Measurements from ENCODE around the gene HOMER3.
"Not testable (repeated sequence)": the region's sequence is repeated elsewhere in the genome, so short reads cannot be mapped to it uniquely, and the experiment has no call there.

The HOMER3 gene

GRCh38 chr19:18967358-18968146, 26.5 kb upstream of the HOMER3 start:
- H3K4me1 Mint-ChIP-seq (ENCODE audit: low read depth), result no peaks in the 10 kb centered on the region
- H3K9me3 Mint-ChIP-seq (ENCODE audit: low read depth), result no peaks in the 10 kb centered on the region
- peaks cover 3% of the 10 kb centered on the region for H3K27me3 Mint-ChIP-seq
- H3K27ac Mint-ChIP-seq, result no peak overlapping the region
- H3K4me3 Mint-ChIP-seq, result no peak overlapping the region
- no peaks in the 10 kb centered on the region for H3K36me3 Mint-ChIP-seq

- H3K4me1 Mint-ChIP-seq (ENCODE audit: low read depth), result peaks cover 11% of the 10 kb centered on the region
- no peaks in the 10 kb centered on the region for H3K9me3 Mint-ChIP-seq (ENCODE audit: low read depth)
- H3K27me3 Mint-ChIP-seq, result peaks cover 3% of the 10 kb centered on the region
- no peak overlapping the region for H3K4me3 Mint-ChIP-seq
- no peaks in the 10 kb centered on the region for H3K36me3 Mint-ChIP-seq
- no peak overlapping the region for H3K27ac Mint-ChIP-seq
These were observed 25.3 kb upstream of the HOMER3 start for GRCh38 chr19:18966307-18966706.

- no peaks in the 10 kb centered on the region for H3K36me3 Mint-ChIP-seq
- H3K9me3 Mint-ChIP-seq (ENCODE audit: low read depth), result no peaks in the 10 kb centered on the region
- peaks cover 13% of the 10 kb centered on the region for H3K4me1 Mint-ChIP-seq (ENCODE audit: low read depth)
- peaks cover 1% of the 10 kb centered on the region for H3K27me3 Mint-ChIP-seq
- no peak overlapping the region for H3K4me3 Mint-ChIP-seq
- H3K27ac Mint-ChIP-seq, result no peak overlapping the region
These were observed 23.1 kb upstream of the HOMER3 start for GRCh38 chr19:18964121-18964520.

GRCh38 chr19:18961767-18962620, 21.0 kb upstream of the HOMER3 start:
- Mint-ChIP-seq H3K27me3 (no peaks in the 10 kb centered on the region), H3K36me3 (no peaks in the 10 kb centered on the region), H3K4me3 (no peak overlapping the region), H3K9me3 (ENCODE audit: low read depth) (no peaks in the 10 kb centered on the region), H3K27ac (no peak overlapping the region), H3K4me1 (ENCODE audit: low read depth) (peaks cover 13% of the 10 kb centered on the region)

DNA sequence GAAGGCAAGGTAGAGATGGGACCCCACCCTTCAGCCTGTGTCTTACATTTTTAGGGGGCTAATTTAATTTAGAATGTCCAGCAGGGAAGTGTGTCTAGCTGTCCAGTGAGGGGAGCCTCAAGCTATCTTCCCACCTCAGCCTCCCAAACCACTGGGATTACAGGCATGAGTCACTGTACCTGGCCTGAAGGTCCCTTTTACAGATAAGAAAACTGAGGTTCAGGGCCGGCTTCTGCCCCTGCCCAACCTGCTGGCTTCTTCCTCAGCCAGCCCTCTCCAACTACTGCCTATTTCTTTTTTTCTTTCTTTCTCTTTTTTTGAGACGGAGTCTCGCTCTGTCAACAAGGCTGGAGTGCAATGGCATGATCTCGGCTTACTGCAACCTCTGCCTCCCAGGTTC, 19.4 kb upstream of the HOMER3 start:
- Mint-ChIP-seq H3K27ac (no peak overlapping the region), H3K9me3 (ENCODE audit: low read depth) (no peaks in the 10 kb centered on the region), H3K4me1 (ENCODE audit: low read depth) (peaks cover 13% of the 10 kb centered on the region), H3K4me3 (no peak overlapping the region), H3K27me3 (no peaks in the 10 kb centered on the region), H3K36me3 (no peaks in the 10 kb centered on the region)

DNA sequence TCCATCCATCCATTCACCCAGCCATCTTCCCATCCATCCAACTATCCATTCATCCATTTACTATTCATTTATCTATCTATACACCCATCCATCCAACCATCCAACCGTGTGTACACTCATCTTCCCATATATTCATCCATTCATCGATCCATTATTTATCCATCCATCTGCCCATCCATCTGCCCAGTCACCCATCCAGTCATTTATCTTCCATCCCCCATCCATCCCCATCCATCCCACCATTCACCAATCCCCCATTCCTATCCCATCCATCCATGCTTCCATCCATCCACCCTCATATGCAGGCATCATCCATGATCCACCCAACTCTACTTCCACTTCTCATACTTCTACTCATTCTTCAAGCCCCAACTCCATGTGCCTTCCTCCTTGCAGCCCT, 14.0 kb upstream of the HOMER3 start:
- Mint-ChIP-seq H3K9me3 (ENCODE audit: low read depth) (no peaks in the 10 kb centered on the region), H3K4me1 (ENCODE audit: low read depth) (no peaks in the 10 kb centered on the region), H3K36me3 (no peaks in the 10 kb centered on the region), H3K27ac (no peak overlapping the region), H3K4me3 (no peak overlapping the region), H3K27me3 (no peaks in the 10 kb centered on the region)

GRCh38 chr19:18954094-18954493, 13.1 kb upstream of the HOMER3 start:
- H3K27ac Mint-ChIP-seq, result no peak overlapping the region
- H3K4me3 Mint-ChIP-seq, result no peak overlapping the region
- H3K4me1 Mint-ChIP-seq (ENCODE audit: low read depth), result no peaks in the 10 kb centered on the region
- H3K9me3 Mint-ChIP-seq (ENCODE audit: low read depth), result no peaks in the 10 kb centered on the region
- H3K36me3 Mint-ChIP-seq, result no peaks in the 10 kb centered on the region
- H3K27me3 Mint-ChIP-seq, result no peaks in the 10 kb centered on the region

GRCh38 chr19:18952364-18953003, 11.5 kb upstream of the HOMER3 start:
- H3K27me3 Mint-ChIP-seq; H3K27ac Mint-ChIP-seq; H3K9me3 Mint-ChIP-seq (ENCODE audit: low read depth); H3K4me3 Mint-ChIP-seq; H3K4me1 Mint-ChIP-seq (ENCODE audit: low read depth); H3K36me3 Mint-ChIP-seq: not testable (repeated sequence)

DNA sequence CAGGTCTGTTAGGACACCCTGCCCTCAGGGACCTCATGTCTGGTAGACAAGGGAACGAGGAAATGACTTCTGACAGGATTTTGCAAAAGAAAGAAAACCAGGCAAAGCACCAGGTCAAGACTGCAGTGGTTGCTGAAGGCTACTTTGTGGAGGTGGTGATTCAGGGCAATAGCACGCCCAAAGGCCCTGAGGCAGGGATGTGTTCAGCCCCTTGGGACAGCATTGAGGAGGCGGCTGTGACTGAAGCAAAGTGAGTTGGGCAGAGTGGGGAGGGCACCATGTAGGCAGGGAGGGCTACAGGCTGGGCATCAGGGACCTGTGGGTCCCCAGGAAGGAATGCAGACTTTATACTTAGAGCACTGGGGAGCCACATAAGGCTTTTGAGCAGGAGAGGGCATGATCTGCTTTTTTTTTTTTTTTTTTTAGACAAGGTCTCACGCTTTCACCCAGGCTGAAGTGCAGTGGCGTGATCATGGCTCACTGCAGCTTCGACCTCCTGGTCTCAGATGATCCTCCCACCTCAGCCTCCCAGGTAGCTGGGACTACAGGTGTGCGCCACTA, 10.8 kb upstream of the HOMER3 start:
- no peak overlapping the region for H3K27ac Mint-ChIP-seq
- H3K9me3 Mint-ChIP-seq (ENCODE audit: low read depth), result no peaks in the 10 kb centered on the region
- no peaks in the 10 kb centered on the region for H3K36me3 Mint-ChIP-seq
- no peaks in the 10 kb centered on the region for H3K27me3 Mint-ChIP-seq
- no peaks in the 10 kb centered on the region for H3K4me1 Mint-ChIP-seq (ENCODE audit: low read depth)
- no peak overlapping the region for H3K4me3 Mint-ChIP-seq

DNA sequence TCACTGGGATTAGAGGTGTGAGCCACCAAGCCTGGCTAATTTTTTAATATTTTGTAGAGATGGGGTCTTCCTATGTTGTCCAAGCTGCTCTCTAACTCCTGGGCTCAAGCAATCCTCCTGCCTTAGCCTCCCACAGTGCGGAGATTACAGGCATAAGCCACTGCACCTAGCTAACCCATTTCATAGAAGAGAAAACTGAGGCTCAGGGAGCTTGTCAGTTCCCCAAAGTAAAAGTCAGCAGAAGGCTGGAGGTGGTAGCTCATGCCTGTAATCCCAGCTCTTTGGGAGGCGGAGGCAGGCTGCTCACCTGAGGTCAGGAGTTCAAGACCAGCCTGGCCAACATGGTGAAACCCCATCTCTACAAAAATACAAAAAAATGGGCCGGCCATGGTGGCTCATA, 8.8 kb upstream of the HOMER3 start:
- Mint-ChIP-seq H3K4me3 (no peak overlapping the region), H3K27ac (no peak overlapping the region), H3K9me3 (ENCODE audit: low read depth) (no peaks in the 10 kb centered on the region), H3K36me3 (no peaks in the 10 kb centered on the region), H3K4me1 (ENCODE audit: low read depth) (no peaks in the 10 kb centered on the region), H3K27me3 (no peaks in the 10 kb centered on the region)

DNA sequence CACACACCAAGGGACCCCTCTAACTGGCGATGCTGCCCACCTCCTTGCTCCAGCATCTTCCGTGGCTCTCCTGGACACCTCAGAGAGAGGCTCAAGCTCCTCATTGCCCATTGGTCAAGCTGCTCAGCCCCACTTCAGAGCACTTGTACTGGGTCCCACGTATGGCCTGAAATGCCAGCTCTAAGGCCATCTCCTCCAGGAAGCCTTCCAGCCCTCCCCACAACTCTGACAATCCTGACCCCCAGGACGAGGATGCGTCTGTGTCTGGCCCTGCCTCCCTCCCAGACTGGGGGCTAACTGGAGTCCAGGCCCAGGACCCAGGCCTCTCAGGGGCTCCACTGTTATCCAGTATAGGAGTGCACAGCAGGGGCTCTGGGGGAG, 7.9 kb upstream of the HOMER3 start:
- no peaks in the 10 kb centered on the region for H3K27me3 Mint-ChIP-seq
- H3K4me1 Mint-ChIP-seq (ENCODE audit: low read depth), result no peaks in the 10 kb centered on the region
- H3K36me3 Mint-ChIP-seq, result no peaks in the 10 kb centered on the region
- H3K9me3 Mint-ChIP-seq (ENCODE audit: low read depth), result no peaks in the 10 kb centered on the region
- H3K4me3 Mint-ChIP-seq, result no peak overlapping the region
- no peak overlapping the region for H3K27ac Mint-ChIP-seq

- Mint-ChIP-seq H3K27ac (no peak overlapping the region), H3K36me3 (no peaks in the 10 kb centered on the region), H3K27me3 (no peaks in the 10 kb centered on the region), H3K9me3 (ENCODE audit: low read depth) (no peaks in the 10 kb centered on the region), H3K4me1 (ENCODE audit: low read depth) (no peaks in the 10 kb centered on the region), H3K4me3 (no peak overlapping the region)
These were observed 7.3 kb upstream of the HOMER3 start for GRCh38 chr19:18948075-18948975.

- no peak overlapping the region for H3K27ac Mint-ChIP-seq
- H3K4me1 Mint-ChIP-seq (ENCODE audit: low read depth), result no peaks in the 10 kb centered on the region
- peaks cover 3% of the 10 kb centered on the region for H3K27me3 Mint-ChIP-seq
- H3K36me3 Mint-ChIP-seq, result no peaks in the 10 kb centered on the region
- no peaks in the 10 kb centered on the region for H3K9me3 Mint-ChIP-seq (ENCODE audit: low read depth)
- H3K4me3 Mint-ChIP-seq, result no peak overlapping the region
These were observed 5.9 kb upstream of the HOMER3 start for GRCh38 chr19:18946918-18947317.

DNA sequence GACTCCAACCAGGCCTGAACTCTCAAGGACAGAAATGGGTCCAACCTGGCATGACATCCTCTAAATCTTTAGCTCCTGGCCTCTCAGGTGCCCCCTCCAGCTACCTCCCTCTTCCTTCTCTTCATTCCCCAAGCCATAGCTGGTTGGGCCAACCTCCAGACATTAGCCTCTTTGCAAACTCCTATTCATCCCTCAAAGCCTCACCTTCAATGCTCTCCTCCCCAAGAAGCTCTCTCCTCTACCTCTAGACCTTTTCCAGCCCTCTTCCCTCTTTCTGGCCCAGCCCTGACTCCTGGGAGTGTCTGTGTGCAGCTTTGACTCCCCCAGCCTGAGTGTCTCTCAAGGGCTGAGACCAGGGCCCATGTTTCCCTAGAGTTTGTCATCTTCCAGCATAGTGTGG, 5.3 kb upstream of the HOMER3 start:
- peaks cover 4% of the 10 kb centered on the region for H3K27me3 Mint-ChIP-seq

More for the DNA sequence above, 5.3 kb upstream of the HOMER3 start:
- H3K4me3 Mint-ChIP-seq, result no peak overlapping the region
- no peaks in the 10 kb centered on the region for H3K36me3 Mint-ChIP-seq
- no peak overlapping the region for H3K27ac Mint-ChIP-seq
- peaks cover 3% of the 10 kb centered on the region for H3K4me1 Mint-ChIP-seq (ENCODE audit: low read depth)
- H3K9me3 Mint-ChIP-seq (ENCODE audit: low read depth), result no peaks in the 10 kb centered on the region

Data from activated naive CD8-positive, alpha-beta T cell (primary cell).